RWPE2 (cell line): ENCODE results near the gene GSTM4.
"Not testable (repeated sequence)": the region's sequence is repeated elsewhere in the genome, so short reads cannot be mapped to it uniquely, and the experiment has no call there.

Experiments used
- ATAC-seq: fragments of 200-7000 bp; cut with Tn5 transposase; 3 replicates; pipeline ENCODE4 v1.9.1; 2021; ENCODE audit warnings: low read depth
- DNase-seq: peaks from one replicate; pipeline ENCODE4 v3.0.0-alpha.2; 2020; ENCODE audit warnings: low spot score
- H3K27ac ChIP-seq: fragments of 450-650 bp; 2 replicates; pipeline ENCODE4 v1.5.1; 2017; ENCODE audit warnings: mild to moderate bottlenecking; ENCODE audit not compliant: poor library complexity, severe bottlenecking
- H3K27me3 ChIP-seq: fragments of 250-450 bp; sonication (Bioruptor Pico); 2 replicates; pipeline ENCODE4 v1.5.1; 2021; ENCODE audit warnings: mild to moderate bottlenecking, moderate library complexity; ENCODE audit not compliant: insufficient read depth, poor library complexity, severe bottlenecking
- H3K36me3 ChIP-seq: fragments of 250-450 bp; sonication (Bioruptor Pico); 2 replicates; pipeline ENCODE4 v1.5.1; 2020; ENCODE audit warnings: low read depth, mild to moderate bottlenecking, moderate library complexity
- H3K4me1 ChIP-seq: fragments of 250-450 bp; sonication (Bioruptor Pico); 2 replicates; pipeline ENCODE4 v1.5.1; 2021; ENCODE audit warnings: mild to moderate bottlenecking, moderate library complexity; ENCODE audit not compliant: insufficient read depth, poor library complexity, severe bottlenecking
- H3K4me3 ChIP-seq: fragments of 250-450 bp; sonication (Bioruptor Pico); 2 replicates; pipeline ENCODE4 v1.5.1; 2021; ENCODE audit warnings: mild to moderate bottlenecking, moderate library complexity; ENCODE audit not compliant: severe bottlenecking
- H3K9me3 ChIP-seq: fragments of 250-450 bp; sonication (Bioruptor Pico); 2 replicates; pipeline ENCODE4 v1.5.1; 2021; ENCODE audit warnings: mild to moderate bottlenecking, moderate library complexity; ENCODE audit not compliant: severe bottlenecking
- TF ChIP-seq, protein P1 (sequence below): fragments of 450-650 bp; IDR thresholded peaks from one replicate; pipeline ENCODE4 v1.5.1; 2017; ENCODE audit warnings: mild to moderate bottlenecking, moderate library complexity; ENCODE audit not compliant: poor library complexity, severe bottlenecking

GSTM4 gene

DNA sequence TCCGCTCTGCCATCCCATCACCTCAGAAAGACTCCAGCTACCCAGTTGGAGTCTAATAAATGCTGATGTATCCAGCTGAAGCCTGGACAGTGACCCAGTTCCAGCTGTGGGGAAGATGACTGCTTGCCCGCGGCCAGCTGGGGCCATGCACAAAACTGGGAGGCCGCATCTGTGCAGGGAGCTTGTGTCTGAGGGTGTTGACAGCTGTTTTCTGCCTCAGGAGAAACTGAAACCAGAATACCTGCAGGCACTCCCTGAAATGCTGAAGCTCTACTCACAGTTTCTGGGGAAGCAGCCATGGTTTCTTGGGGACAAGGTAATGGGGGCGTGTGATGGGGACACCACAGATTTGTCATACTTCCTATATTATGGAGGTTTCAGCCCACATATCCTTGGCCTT is 15.2 kb downstream of the GSTM4 start:
- DNase-seq, result no peak
- no peak overlapping the region for H3K4me3 ChIP-seq
- no peaks in the 10 kb centered on the region for H3K27me3 ChIP-seq

DNA sequence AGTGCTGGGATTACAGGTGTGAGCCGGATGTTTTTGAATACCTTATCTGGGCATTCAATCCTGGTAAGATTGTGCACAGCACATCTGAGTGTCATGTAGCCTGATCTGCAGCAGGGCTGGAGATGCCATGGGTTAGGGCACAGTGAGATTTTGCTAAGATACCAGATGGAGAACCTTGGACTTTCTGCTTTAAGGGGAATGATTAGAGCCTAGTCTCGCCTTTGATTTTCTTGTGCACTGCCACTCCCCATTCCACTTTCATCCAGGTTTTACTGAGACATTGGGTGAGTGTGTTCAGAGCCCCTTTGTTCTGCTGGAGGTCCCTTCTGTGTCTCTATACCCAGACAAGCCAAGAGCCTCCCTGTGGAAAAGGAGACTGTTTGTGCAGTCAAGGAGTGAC is 18.0 kb downstream of the GSTM4 start:
- not testable (repeated sequence) for H3K4me3 ChIP-seq, H3K27me3 ChIP-seq, H3K4me1 ChIP-seq, ATAC-seq, H3K36me3 ChIP-seq, H3K27ac ChIP-seq, DNase-seq, H3K9me3 ChIP-seq

More for the DNA sequence above, 15.2 kb downstream of the GSTM4 start:
- no peak overlapping the region for H3K27ac ChIP-seq
- no peak for ATAC-seq
- no peaks in the 10 kb centered on the region for H3K4me1 ChIP-seq
- H3K9me3 ChIP-seq, result no peaks in the 10 kb centered on the region
- H3K36me3 ChIP-seq, result no peaks in the 10 kb centered on the region
- TF ChIP-seq, protein P1, sequence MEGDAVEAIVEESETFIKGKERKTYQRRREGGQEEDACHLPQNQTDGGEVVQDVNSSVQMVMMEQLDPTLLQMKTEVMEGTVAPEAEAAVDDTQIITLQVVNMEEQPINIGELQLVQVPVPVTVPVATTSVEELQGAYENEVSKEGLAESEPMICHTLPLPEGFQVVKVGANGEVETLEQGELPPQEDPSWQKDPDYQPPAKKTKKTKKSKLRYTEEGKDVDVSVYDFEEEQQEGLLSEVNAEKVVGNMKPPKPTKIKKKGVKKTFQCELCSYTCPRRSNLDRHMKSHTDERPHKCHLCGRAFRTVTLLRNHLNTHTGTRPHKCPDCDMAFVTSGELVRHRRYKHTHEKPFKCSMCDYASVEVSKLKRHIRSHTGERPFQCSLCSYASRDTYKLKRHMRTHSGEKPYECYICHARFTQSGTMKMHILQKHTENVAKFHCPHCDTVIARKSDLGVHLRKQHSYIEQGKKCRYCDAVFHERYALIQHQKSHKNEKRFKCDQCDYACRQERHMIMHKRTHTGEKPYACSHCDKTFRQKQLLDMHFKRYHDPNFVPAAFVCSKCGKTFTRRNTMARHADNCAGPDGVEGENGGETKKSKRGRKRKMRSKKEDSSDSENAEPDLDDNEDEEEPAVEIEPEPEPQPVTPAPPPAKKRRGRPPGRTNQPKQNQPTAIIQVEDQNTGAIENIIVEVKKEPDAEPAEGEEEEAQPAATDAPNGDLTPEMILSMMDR, result no peak

DNA sequence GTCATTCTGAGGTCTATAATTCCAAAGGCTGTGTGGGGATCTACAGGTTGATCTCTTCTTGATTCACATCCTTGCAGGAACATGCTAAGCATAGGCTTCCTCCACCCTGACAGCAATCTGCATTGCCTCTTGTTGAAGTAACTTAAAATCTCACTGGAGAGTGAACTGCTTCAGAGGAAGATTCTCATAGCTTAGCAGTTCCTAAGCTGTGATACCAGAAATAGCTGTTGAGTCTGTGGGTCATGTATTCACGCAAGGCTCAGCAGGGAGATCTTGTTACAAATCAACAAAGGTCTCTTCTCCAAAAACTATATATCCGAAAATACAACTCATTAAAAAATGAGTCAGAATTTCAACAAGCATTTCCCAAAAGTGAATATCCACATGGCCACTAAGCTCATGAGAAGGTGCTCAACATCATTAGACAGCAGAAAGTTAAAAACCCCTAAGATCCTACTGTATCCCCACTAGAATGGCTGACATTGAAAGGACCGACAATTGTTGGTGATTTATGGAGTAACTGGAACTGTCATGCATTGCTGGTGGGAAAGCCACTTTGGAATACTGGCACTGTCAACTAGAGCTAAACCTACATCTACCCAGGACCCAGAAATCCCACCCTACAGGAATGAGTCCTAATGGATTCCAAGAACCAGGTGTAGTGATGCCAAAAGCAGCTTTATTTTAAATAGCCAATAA is 20.9 kb downstream of the GSTM4 start:
- not testable (repeated sequence) for ATAC-seq, H3K4me1 ChIP-seq, H3K27me3 ChIP-seq, H3K9me3 ChIP-seq, DNase-seq, H3K27ac ChIP-seq, H3K36me3 ChIP-seq, H3K4me3 ChIP-seq

DNA sequence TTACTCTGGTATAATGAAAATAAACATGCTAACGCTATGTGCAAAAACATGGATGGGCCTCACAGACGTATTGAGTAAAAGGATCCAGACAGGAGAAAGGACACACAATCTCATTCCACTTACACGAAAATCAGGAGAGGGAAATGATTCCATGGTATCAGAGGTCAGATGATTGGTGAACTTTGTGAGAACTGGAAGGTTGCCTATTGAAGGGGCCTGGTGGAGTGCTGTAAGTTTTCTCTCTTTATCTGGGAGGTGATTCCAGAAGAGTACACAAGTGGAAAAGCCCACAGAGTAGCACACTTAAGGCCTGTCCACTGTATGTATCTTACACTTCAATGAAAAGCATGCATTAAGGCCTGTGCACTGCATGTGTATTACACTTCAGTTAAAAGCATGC is 21.6 kb downstream of the GSTM4 start:
- Histone ChIP-seq H3K9me3 (no peaks in the 10 kb centered on the region), H3K4me1 (no peaks in the 10 kb centered on the region), H3K36me3 (no peaks in the 10 kb centered on the region), H3K27me3 (no peaks in the 10 kb centered on the region), H3K4me3 (no peak overlapping the region), H3K27ac (no peak overlapping the region)
- ATAC-seq (no peak), DNase-seq (no peak)
- TF ChIP-seq, protein P1, result no peak

DNA sequence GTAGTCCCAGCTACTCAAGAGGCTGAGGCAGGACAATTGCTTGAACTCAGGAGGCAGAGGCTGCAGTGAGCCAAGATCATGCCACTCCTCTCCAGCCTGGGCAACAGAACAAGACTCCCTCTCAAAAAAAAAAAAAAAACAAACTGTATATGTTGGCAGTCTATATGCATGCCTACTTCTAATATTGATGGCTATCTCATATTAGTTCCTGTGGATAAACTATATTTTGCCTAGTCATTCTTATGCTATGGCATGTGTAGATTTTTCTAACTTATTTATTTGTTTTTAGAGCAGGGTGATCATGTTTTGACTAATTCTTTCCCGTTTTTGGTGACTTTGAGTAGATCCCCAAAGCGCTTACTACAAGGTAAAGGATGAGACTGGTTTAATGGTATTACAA is 22.7 kb downstream of the GSTM4 start:
- H3K4me1 ChIP-seq, H3K27me3 ChIP-seq, H3K4me3 ChIP-seq, DNase-seq, H3K9me3 ChIP-seq, H3K27ac ChIP-seq, H3K36me3 ChIP-seq, ATAC-seq: not testable (repeated sequence)

DNA sequence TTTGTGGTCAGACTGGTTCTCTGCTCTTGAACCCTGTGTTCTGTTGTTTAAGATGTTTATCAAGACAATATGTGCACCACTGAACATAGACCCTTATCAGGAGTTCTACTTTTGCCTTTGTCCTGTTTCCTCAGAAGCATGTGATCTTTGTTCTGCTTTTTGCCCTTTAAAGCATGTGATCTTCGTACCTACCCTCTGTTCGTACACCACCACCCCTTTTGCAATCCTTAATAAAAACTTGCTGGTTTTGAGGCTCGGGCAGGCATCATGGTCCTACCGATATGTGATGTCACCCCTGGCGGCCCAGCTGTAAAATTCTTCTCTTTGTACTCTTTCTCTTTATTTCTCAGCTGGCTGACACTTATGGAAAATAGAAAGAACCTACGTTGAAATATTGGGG is 28.9 kb downstream of the GSTM4 start:
- not testable (repeated sequence) for H3K4me1 ChIP-seq, H3K9me3 ChIP-seq, H3K36me3 ChIP-seq, ATAC-seq, DNase-seq, H3K27ac ChIP-seq, H3K27me3 ChIP-seq, H3K4me3 ChIP-seq

DNA sequence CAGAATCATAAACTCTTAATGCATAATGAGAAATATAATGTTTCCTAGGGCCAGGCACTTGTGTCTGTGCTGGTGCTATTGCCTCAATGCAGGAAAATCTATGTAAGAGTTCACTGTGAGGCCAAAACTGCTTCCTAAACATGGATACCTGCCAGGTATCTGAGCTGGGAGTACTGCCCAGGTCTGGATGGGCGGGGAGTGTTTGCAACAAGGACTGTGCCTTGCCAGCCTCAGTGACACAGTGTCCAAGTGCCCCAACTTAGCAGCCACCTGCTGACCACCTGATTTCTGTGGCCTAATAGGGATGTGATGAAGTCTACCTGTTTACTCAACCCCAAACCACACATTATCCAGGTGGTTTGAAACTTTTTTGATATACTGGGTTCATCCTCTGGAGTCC is 29.5 kb downstream of the GSTM4 start:
- H3K27ac ChIP-seq, H3K9me3 ChIP-seq, H3K4me1 ChIP-seq, ATAC-seq, DNase-seq, H3K36me3 ChIP-seq, H3K4me3 ChIP-seq, H3K27me3 ChIP-seq: not testable (repeated sequence)

DNA sequence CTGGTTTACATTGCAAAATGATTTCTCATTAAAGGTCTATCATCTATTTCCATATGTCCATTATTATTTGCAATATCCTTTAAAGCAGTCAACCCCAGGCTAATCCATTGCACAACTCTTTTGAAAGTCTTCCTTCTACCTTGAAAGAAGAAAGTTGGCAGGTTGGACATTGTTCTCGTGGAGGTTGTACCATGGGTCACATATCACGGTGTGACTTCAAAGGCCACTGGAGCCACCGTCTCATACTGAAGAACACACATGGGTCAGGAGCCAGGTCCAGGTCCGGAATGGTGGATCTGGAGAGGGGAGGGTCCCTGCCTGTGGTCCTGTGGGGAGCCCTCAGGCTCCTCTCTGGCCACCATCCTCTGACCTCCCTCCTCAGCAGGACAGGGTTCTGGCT is 30.0 kb downstream of the GSTM4 start:
- H3K36me3 ChIP-seq, H3K27ac ChIP-seq, DNase-seq, H3K9me3 ChIP-seq, ATAC-seq, H3K4me1 ChIP-seq, H3K27me3 ChIP-seq, H3K4me3 ChIP-seq: not testable (repeated sequence)

DNA sequence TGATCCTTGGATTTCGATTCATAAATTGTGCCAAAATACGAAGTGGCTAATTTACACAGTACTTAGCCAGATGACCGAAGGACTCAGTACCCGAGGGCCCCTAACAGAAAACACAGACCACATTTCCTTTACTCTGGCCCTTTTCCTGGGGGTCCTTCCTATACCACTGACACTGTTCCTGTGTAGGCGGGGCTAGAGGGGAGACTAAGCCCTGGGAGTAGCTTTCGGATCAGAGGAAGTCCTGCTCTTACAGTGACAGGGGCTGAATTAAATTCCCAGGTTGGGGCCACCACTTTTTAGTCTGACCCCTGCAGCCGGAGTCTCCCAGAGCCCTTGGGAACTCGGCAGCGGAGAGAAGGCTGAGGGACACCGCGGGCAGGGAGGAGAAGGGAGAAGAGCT is 31.2 kb downstream of the GSTM4 start:
- not testable (repeated sequence) for H3K27ac ChIP-seq, H3K9me3 ChIP-seq, H3K4me3 ChIP-seq, DNase-seq, H3K36me3 ChIP-seq, H3K4me1 ChIP-seq, ATAC-seq, H3K27me3 ChIP-seq
